Suppressor macrophage treated with lipopolysaccharide for 1 hour (primary cell): ENCODE data around the gene SYPL2.
"Not testable (repeated sequence)": the region's sequence is repeated elsewhere in the genome, so short reads cannot be mapped to it uniquely, and the experiment has no call there.

Experiments used
- DNase-seq, 3 donors: peaks; one replicate each; pipeline ENCODE4 v3.0.0-alpha.2; 2020 to 2022

The SYPL2 gene

DNA sequence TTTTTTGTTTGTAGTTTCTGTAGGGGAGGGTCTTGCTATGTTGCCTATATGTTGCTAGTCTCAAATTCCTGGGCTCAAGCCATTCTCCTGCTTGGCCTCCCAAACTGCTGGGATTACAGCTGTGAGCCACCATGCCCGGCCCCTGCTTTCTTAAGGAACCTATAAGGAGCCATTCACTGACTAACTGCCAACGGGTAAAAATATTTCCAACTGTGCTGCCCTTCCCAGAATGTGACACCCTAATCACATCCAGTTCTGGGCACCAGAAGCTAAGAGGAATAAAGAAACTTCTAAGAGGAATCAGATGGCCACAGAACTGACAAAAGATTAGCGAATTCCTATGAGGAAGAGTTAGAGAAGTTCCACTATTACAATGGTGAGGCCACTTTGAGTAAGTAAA, 6.4 kb downstream of the SYPL2 start:
- no peak for DNase-seq

DNA sequence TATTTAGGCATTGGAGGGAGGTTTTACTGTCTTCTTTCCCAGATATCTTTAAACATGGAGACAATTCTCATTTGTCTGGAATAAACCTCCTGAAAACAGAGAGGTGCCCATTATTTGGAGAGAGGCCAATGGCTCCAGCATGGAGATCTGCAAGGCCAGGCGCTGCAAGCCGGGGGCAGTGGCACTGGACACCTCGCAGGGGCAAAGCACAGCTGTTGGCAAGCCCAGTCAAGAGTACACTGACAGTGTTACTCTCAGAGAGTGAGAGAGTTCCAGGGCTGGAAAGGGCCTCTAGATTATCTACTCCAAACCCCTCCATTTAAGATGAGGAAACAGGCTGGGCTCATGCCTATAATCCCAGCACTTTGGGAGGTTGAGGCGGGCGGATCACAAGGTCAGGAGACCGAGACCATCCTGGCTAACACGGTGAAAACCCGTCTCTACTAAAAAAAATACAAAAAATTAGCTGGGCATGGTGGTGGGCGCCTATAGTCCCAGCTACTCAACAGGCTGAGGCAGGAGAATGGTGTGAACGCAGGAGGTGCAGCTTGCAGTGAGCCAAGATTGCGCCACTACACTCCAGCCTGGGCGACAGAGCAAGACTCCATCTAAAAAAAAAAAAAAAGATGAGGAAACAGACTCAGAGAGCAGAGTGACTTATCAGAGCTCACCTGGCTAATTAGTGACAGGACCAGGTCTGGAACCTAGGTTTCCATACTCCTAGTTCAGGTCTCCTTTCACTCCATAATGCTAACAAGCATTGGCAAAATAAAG, 7.1 kb downstream of the SYPL2 start:
- DNase-seq: not testable (repeated sequence)

DNA sequence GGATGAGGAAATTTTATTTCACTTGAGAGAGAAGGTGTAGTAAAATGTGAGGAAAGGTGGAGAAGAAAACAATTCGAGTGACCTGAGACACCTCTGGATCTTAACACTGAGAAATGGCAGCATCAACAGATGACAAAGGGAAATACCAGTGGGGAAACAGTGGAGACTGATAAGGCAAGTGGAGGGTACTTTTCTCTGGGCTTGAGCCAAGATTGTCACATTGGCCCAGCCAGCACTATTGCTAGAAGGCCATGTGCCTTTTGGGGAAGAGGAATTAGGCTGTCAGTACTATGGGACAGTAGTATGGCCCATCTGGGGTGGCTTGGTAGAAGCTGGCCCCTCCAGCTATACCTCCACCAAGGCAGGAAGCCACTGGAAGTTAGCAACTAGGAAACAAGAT, 8.4 kb downstream of the SYPL2 start:
- peak in 2 of 3 donors; percentile 23 to 55 for DNase-seq

DNA sequence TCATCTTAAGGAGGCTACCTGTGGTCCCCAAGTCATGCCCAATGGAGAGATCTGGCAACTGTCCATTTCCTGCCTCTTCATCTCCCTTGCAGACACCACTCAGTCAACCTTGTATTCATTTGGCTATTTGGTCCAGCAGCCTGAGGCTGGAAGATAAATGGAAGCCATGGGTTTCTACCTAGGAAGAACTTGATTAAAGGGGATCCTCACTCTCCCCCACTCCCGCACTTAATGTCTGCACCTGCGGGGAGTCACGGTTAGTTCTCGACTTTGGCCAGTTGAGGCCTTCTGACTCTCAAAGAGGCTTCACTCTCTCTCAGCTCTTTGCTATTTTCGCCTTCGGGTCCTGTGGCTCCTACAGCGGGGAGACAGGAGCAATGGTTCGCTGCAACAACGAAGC, 8.9 kb downstream of the SYPL2 start:
- no peak for DNase-seq

DNA sequence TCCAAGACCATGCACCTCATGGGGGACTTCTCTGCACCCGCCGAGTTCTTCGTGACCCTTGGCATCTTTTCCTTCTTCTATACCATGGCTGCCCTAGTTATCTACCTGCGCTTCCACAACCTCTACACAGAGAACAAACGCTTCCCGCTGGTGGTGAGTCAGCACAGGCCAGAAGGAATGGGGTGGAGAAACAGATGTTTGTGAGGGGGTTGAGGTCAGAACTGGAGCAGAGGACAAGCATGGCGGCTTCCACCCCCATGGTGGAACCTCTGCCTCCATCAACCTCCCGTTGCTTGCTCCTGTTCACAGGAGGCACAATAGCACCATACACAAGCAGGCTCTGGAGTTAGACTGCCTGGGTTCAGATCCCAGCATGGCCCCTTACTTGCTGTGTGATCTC, 10.5 kb downstream of the SYPL2 start:
- no peak for DNase-seq

DNA sequence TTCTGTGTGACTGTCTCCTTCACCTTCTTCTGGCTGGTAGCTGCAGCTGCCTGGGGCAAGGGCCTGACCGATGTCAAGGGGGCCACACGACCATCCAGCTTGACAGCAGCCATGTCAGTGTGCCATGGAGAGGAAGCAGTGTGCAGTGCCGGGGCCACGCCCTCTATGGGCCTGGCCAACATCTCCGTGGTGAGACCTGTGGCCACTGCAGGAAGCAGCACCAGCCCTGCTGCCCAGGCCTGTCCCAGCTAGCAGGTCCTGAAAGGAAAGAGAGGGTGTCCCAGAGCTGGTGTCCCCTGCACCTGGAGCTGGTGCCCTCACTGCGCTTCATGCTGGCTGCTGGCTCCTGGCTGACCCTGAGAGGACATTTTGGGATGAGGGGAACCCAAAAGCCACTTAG, 11.5 kb downstream of the SYPL2 start:
- DNase-seq: peak in 1 of 3 donors; percentile 28

DNA sequence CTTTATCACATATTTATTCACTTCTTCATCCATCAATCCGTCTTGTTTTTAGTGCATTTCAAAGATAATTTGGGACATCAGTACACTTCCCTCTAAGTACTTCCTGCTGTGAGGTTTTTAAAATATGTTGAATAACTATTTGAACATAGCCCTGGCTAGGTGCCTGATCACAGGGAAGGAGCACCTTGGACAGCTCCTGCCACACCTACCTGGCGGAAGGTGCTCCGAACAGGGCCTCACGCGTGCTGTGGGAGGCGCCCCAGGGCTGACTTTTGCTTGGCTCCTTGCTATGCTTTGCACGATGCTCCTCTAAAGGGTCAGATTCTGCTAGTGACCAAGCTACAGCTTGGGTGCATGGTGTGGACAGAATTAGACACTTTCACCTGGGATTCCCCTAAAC, 12.5 kb downstream of the SYPL2 start:
- DNase-seq: no peak

DNA sequence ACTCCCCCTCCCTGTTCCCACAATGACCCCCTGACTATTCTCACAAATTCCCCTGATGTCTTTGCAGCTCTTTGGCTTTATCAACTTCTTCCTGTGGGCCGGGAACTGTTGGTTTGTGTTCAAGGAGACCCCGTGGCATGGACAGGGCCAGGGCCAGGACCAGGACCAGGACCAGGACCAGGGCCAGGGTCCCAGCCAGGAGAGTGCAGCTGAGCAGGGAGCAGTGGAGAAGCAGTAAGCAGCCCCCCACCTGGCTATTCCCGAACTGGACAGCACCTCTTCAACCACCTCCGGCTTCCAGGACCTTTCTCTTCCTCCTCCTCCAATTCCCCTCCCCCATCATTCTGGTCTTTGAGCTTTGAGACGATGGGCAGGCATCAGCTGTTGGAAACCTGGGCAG, 13.0 kb downstream of the SYPL2 start:
- DNase-seq: no peak

DNA sequence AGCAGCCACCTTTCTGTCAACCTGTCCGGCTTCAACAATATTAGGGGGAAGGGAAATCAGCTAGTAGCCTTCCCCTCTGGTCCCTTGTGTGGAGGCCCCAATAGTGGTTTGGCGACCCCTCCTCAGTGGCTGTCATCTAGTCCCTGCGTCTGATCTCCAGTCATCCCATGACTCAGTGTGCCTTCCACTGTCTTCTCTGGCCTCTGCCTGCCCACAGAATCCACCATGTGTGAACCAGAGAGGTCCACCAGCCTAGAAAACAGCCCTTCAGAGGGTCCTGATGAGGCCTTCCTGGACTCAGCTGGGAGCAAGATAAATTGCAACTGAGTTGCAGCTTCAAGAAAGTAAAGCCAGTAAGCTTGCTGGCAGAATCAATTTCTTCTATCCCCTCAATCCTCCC, 13.6 kb downstream of the SYPL2 start:
- no peak for DNase-seq

DNA sequence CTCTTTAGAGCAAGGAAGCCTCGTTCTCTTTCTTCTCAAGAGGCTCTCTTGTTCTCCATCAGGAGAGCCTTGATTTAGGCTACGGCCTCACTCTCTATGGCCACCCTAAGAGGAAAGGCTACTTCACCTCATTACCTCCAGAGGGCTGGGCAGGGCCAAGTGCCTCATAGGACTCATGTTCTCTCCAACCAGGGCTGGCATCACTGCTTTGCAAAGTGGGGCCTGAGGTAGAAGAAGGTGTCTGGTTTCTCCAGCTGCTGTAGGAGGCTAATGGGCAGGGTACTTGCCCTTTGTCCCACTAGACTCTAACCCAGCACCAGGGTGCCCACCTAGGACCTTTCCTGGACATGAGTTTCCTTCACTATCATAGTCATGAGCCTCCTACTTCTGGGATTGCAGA, 15.3 kb downstream of the SYPL2 start:
- DNase-seq: no peak

DNA sequence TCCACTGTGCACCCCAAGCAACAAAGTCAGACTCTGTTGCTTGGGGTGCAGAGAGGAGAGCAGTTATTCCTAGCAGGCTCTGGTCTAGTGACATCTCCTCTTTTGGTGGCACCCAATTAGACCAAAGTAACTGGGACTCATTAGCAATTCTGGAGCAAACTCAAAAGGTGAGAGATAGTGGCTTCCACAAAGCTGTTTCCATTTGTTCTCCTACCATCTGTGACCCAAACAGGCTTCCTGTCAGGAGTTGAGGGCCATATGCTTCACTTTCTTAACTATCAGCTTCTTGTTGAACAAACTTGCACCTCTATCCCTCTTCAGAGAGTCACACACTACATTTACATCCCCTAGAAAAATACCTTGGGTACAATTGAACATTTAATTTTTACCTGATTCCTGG, 15.9 kb downstream of the SYPL2 start:
- DNase-seq: no peak

DNA sequence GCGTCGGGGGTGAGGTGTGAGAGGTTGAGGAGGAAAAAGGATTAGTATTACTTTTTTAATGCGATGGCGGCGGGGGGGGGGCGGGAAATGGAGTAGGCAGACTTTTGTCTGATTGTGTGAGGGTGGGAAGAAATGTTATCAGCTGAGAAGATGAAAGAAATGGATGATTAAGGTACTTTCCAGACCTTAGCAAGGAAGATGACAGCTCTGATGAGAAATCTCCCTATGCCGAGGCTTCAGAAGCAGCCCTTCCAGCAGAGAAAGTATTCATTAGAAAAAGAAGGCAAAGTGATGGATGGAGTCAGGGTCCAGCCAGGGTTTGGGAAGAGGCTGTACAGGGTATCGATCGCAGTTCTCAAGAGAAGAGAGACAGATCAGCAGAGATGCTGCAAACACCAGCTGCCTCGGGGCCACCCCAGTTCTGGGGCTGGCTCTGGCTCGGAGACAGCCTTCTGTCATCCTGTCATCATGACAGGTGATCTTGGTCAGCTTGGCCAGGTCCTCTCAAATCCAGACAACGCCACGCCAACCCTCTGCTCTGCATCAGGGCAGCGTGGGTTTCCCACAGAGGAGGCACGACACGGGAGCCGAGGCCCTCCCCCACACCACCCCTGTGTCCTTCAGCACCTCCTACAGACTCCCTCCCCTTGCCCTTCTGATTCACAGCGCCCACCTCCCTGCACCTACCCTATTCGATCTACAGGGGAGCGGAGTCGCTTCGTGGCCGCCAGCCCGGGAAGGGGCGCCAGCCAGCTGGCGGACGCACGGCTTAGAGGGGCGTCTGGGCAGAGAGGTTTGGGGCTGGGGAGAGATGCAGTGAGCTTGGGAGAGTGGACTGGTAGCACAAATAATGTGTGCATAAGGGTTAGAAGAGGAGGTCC, 16.7 kb downstream of the SYPL2 start:
- peak in 1 of 3 donors; percentile 17 for DNase-seq

DNA sequence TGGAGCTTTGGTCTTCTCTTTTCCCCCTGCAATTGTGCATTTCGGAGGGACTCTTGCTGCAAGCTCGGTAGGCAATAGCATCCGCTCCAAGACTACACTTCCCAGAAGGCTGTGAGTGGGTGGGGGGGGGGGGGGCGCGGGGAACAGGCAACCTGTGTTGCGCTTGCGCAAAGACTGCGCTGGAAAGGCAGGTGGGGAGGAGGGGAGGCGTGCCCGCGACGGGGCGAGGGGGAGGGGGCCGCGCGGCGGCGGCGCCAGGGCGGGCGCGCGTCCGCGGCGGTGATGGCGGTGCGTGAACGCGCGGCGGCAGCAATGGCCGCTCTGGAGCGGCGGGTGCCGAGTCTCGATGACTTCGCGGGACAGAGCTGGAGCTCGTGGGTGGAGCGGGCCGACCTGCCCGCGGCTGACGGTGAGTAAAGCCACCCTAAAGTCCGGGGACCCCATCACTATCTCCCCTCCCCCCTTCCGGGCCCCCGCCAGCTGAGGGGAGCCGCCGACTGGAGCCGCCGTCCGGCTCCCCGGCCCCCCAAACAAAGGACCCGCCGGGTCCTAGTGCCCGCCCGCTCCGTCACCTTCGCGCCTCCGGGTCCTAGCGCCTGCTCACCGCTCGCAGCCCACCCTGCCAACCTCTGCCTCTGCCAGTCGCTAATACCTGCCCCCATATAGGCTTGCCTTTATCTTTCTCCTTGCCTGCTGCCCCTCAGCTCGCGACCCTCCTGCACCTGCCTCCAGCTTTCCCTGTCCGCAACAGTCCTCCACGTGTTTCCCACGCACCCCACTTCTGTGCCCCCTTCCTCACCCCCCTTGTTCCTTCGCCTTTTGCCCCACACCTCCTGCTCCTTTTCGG, 17.5 kb downstream of the SYPL2 start, which contains the start of gene ATXN7L2:
Gene ATXN7L2 (plus strand): TSS at position 234 of the 847 bp plus-strand sequence. CDS start 49 bp downstream, at position 283.
- peak; percentile 91 to 97 (median 96) for DNase-seq

DNA sequence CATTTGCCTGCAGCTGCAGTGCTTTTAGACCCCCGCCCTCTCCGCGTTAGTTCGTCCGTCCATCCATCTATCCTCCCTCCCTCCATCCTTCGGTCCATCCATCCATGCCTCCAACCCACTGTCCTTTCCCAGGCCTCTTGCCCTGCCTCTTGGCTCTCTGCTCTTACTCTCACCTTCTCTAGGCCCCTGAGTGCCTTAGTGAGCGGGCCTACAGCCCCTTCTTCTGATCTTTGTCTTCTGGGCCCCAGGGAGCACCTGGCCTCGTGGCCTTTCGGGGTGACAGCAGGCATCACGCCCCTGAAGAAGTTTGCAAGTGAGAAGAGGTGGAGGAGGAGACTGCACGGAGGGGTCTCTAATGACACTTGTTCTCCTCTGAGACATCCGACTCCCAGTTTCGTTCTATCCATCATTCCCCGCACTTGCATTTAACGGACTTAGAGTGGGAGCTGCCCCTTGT, 18.2 kb downstream of the SYPL2 start:
- DNase-seq: no peak

DNA sequence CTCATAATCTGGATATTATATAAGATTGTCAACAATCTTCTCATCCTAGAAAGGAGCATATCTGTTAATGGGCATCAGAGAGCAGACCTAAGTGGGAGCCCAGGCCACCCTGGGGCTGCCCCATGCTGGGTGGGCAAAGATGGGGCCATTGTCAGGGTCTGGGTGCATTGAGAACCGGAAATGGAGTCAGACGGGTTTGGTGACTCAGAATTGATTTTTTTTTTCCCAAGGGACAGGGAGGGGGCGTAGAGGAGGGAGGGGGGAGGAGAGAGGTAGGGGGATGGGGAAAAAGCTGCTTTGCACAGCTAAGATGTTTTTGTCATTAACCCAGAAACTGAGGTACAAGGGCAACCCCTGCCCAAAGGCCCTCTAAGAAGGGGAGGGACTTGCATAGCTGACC, 18.7 kb downstream of the SYPL2 start:
- no peak for DNase-seq

DNA sequence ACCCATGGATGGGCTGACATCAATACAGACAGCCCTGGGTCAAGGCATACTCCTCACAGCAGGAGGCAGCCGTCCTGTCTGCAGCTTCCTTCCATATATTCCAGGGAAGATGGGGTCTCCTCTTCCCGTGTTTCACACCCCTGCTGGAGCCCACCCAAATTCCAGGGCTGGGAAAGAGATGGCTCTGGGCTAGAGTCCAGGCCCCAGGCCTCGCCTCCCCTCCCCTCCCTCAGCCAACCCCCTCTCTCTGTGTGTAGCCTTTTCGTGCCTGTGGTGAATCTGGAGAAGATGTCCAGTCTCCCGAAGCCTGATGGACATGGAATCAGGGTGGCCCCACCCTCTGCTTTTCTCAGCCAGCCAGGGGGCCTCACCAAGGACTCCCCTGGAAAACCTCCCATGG, 20.9 kb downstream of the SYPL2 start:
- no peak for DNase-seq

DNA sequence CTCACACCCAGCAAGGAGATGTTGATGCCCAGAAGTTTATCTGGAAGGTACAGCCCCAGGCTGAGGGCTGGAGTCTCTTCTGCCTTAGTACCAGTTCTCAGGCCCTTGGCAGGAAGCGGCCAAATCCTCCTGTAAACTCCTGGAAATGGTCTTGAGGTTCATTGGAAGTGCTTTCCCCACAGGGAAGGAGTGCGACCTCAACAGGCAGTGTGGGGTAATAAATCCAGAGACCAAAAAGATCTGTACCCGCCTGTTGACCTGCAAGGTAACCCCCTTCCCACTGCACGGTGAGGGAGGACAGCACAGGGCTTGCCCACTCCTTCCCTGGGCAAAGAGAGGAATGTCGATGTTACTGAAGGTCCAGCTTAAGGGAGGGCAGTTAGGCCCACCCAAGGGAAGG, 21.9 kb downstream of the SYPL2 start:
- DNase-seq: no peak

DNA sequence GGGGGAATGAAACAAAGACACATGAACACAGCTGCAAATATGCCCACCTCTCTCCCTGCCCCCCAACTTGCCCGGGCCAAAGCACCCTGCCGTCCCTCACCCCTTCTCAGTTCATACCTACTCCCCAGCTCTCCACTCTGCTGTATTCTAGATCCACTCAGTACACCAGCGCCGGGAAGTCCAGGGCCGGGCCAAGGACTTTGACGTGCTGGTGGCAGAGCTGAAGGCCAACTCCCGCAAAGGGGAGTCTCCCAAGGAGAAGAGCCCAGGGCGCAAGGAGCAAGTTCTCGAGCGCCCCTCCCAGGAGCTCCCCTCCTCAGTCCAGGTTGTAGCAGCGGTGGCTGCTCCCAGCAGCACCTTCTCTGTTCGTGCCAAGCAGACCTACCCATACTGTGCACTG, 22.4 kb downstream of the SYPL2 start:
- DNase-seq: no peak

DNA sequence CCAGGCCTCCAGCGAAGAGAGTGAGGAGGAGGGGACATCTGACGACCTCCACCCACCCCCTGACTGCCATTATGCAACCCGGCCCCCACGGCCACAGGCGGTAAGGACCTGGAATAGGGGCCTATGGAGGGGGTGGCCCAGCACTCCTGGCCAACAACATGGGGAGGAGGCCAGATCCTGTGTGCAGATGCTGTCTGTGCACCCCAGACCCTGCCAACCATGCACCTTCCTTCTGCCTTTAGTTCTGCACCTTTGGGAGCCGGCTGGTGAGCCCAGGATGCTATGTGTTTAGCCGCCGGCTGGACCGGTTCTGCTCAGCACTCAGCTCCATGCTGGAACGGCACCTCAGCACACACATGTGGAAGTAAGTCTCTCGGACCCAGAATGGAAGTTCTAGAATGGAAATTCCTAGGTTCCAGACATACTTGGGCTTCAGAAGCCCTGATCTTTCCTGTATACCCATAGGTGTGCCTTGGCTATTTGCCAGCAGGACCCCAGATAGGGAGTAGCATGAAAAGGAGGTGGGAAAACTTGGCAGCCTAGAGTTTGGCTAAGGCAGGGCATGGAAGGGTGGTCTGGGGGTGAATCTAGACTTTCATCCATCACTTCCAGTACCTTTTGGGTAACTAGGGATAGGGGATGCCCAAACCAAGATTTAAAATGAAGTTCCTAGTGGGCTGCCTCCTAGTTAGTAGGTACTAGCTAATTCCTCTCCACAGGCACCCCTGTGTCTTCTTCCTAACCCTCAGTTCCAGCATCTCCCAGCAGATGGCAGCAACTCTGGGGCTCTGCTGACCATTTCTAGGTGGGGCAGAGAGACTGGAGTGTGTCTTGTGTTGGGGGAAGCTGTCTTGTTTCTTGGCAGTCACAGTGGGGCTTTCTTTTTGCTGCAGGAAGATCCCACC, 23.9 kb downstream of the SYPL2 start:
- DNase-seq: peak; percentile 78 to 81 (median 79)

DNA sequence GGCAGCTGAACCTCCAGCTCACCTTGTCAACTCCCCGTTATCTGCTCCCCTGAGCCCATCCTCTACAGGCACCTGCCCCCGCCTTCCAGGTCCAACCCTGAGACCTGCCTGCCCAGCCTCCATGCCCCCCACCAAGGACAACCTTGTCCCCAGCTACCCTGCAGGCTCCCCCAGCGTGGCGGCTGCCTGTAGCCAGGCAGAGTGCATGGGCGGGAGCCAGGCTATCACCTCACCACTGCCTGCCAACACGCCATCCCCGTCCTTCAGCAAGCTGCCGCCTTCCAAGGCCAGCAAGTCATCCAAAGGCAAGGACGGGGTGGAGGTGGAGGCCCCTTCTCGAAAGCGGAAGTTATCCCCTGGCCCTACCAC, 24.6 kb downstream of the SYPL2 start:
- no peak for DNase-seq

DNA sequence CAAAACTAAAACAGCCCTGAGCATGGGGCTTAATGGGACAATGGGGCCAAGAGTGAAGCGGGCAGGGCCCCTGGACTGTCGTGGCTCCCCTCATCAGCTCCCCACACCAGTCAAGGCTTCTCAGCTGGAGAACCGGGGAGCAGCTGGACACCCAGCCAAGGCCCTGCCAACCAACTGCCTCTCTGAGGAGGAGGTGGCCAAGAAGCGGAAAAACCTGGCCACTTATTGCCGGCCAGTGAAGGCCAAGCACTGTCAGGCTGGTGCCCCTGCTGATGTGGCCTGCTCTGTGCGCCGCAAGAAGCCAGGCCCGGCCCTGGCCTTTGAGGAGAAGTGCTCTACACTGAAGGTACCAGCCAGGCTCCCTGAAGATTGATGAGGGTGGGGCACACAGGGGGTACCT, 25.0 kb downstream of the SYPL2 start:
- DNase-seq: no peak

DNA sequence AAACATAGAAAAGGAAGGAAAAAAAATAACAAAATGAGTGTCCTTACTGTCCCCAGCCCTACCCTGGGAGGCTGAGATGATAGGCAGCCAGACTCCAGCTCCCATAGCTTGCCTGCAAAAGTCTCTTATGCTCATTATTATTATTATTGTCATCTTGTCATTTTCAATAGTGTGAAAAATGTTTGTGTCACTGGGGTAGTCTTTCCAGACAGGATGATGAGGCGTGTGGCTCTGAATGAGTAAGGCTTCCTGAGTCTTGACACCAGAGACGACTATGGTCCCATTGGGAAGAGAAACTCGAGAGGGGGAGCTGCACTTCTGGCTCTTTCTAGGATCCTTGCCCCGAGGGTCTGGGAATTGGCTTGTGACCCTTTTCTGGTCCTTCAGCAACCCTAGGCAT, 26.4 kb downstream of the SYPL2 start:
- no peak for DNase-seq
